B cell (primary cell): ENCODE data around the gene SIGLEC10. TPM values are rescaled to one million over a fixed set of nuclear protein-coding genes. Genes with fewer than 3 reads are reported as not detected.

Experiments
- ATAC-seq: fragments of 200-7000 bp; cut with Tn5 transposase; one replicate; pipeline ENCODE4 v1.10.0; 2021; ENCODE audit warnings: low read depth, mild to moderate bottlenecking, moderate number of reproducible peaks, moderate library complexity
- CTCF ChIA-PET: fragments of 350-600 bp; sonication (Branson Sonifier 250); formaldehyde crosslinking; loops from one replicate; lab custom pipeline; 2021; ENCODE audit warnings: antibody characterized with exemption, inconsistent platforms; lab: Charles Lee
- POLR2A ChIA-PET: fragments of 350-600 bp; sonication (Branson Sonifier 250); formaldehyde crosslinking; loops from one replicate; lab custom pipeline; 2021; ENCODE audit warnings: antibody characterized with exemption; lab: Charles Lee
- DNase-seq: peaks from one replicate; pipeline ENCODE4 v3.0.0; 2013
- H2AFZ ChIP-seq: 2 replicates; pipeline ENCODE4 v1.6.1; 2012; ENCODE audit warnings: mild to moderate bottlenecking, low read depth, low read length; ENCODE audit not compliant: insufficient read depth, poor library complexity, severe bottlenecking
- H3K27ac ChIP-seq, 2 donors: 1 replicate in 1 of 2; 2 replicates in 1 of 2; pipeline ENCODE4 v1.5.1; 2012 to 2013; ENCODE audit warnings: low read length in 2 of 2, mild to moderate bottlenecking in 2 of 2, moderate library complexity in 1 of 2
- H3K27me3 ChIP-seq, 4 experiments: fragments of 200-600 bp in 1 of 4; sonication (generic) in 1 of 4; replicated peaks in 1 of 4; 1 replicate in 2 of 4; 2 replicates in 2 of 4; pipeline versions ENCODE4 v1.6.1 to v1.7.0; 2013 to 2016; ENCODE audit warnings: low read length in 3 of 4, mild to moderate bottlenecking in 2 of 4, mixed read lengths in 1 of 4, moderate library complexity in 1 of 4; ENCODE audit not compliant: insufficient read depth in 4 of 4, control insufficient read depth in 3 of 4; ENCODE audit errors: control extremely low read depth in 1 of 4
- H3K36me3 ChIP-seq, 2 experiments: replicated peaks in 1 of 2; 1 replicate in 1 of 2; 2 replicates in 1 of 2; pipeline versions ENCODE4 v1.6.1 to v1.7.1; 2013; ENCODE audit warnings: low read length in 1 of 2; ENCODE audit not compliant: insufficient read depth in 2 of 2, control insufficient read depth in 1 of 2; ENCODE audit errors: control extremely low read depth in 1 of 2, extremely low read depth in 1 of 2
- H3K4me1 ChIP-seq, 2 donors: fragments of 200-600 bp in 1 of 2; sonication (generic) in 1 of 2; 1 replicate in 1 of 2; 2 replicates in 1 of 2; pipeline versions ENCODE4 v1.5.1 to v1.6.1; 2013 to 2017; ENCODE audit warnings: low read length in 2 of 2; ENCODE audit not compliant: control insufficient read depth in 2 of 2, insufficient read depth in 2 of 2
- H3K4me2 ChIP-seq: replicated peaks from 2 replicates; pipeline ENCODE3; 2012; ENCODE audit warnings: mild to moderate bottlenecking, low read depth, low read length; ENCODE audit not compliant: poor library complexity, severe bottlenecking
- H3K4me3 ChIP-seq, 5 experiments: fragments of 200-600 bp in 1 of 5; sonication (generic) in 1 of 5; 1 replicate in 3 of 5; 2 replicates in 2 of 5; pipeline versions ENCODE4 v1.5.1 to v1.7.0; 2011 to 2016; ENCODE audit warnings: low read length in 4 of 5, mild to moderate bottlenecking in 4 of 5, low read depth in 2 of 5, control low read depth in 1 of 5, moderate library complexity in 1 of 5; ENCODE audit not compliant: insufficient read depth in 1 of 5; ENCODE audit errors: control extremely low read depth in 1 of 5, extremely low read depth in 1 of 5
- H3K79me2 ChIP-seq: fragments of 200-600 bp; sonication (generic); one replicate; pipeline ENCODE4 v1.6.0; 2016; ENCODE audit warnings: low read length; ENCODE audit not compliant: control insufficient read depth, insufficient read depth
- H3K9ac ChIP-seq: fragments of 200-600 bp; sonication (generic); 2 replicates; pipeline ENCODE4 v1.6.1; 2017; ENCODE audit warnings: mild to moderate bottlenecking, low read length, moderate library complexity
- H3K9me3 ChIP-seq, 3 donors: one replicate each; pipeline versions ENCODE4 v1.6.1 to v1.7.1; 2013; ENCODE audit warnings: low read length in 2 of 3; ENCODE audit not compliant: control insufficient read depth in 2 of 3, insufficient read depth in 1 of 3; ENCODE audit errors: control extremely low read depth in 1 of 3
- H4K20me1 ChIP-seq: 2 replicates; pipeline ENCODE4 v1.6.0; 2012; ENCODE audit warnings: mild to moderate bottlenecking, low read length; ENCODE audit not compliant: insufficient read depth, control insufficient read depth, poor library complexity, severe bottlenecking
- H3K27ac Mint-ChIP-seq: one replicate; pipeline ENCODE4 v1.8.0; 2021; ENCODE audit warnings: mixed read lengths
- H3K27me3 Mint-ChIP-seq: one replicate; pipeline ENCODE4 v1.8.0; 2021; ENCODE audit warnings: mixed read lengths
- H3K4me1 Mint-ChIP-seq: one replicate; pipeline ENCODE4 v1.8.0; 2021; ENCODE audit warnings: mixed read lengths
- H3K4me3 Mint-ChIP-seq: one replicate; pipeline ENCODE4 v1.8.0; 2021; ENCODE audit warnings: mixed read lengths
- H3K9me3 Mint-ChIP-seq: one replicate; pipeline ENCODE4 v1.8.0; 2022; ENCODE audit warnings: mixed read lengths; ENCODE audit not compliant: insufficient read depth
- CTCF ChIP-seq: fragments of 200-600 bp; IDR thresholded peaks from one replicate; pipeline ENCODE4 v1.8.0; 2022; ENCODE audit warnings: antibody characterized with exemption, mild to moderate bottlenecking
- EZH2 ChIP-seq: IDR thresholded peaks from 2 replicates; pipeline ENCODE4 v1.6.1; 2012; ENCODE audit warnings: borderline replicate concordance, low read depth, mild to moderate bottlenecking, moderate library complexity, low read length; ENCODE audit not compliant: insufficient read depth, poor library complexity, severe bottlenecking
- WGBS: methylation state at CpG from one replicate; pipeline ENCODE4 v1.1.5; 2013; ENCODE audit warnings: missing lambda C conversion rate; ENCODE audit not compliant: insufficient coverage; 5-methylcytosine and 5-hydroxymethylcytosine counted together
- intact Hi-C: fragments of 100-400 bp; cut with micrococcal nuclease; formaldehyde crosslinking; loops from one replicate; pipeline ENCODE4 v1.10.0; 2022
- polyA plus RNA-seq: library from polyadenylated mRNA; depleted of rRNA; stranded (reverse); fragments of >200 nt; gene quantifications from 2 replicates; pipeline ENCODE4 v1.2.3, GENCODE V29; 2012
- total RNA-seq, 2 donors: library from RNA; stranded (reverse); fragments of 120-200 nt in 1 of 2; gene quantifications; 1 replicate in 1 of 2; 2 replicates in 1 of 2; pipeline versions ENCODE4 v1.2.3 to v1.2.4, GENCODE V29; 2013 to 2022

The SIGLEC10 gene
- total and polyA plus RNA-seq, 2 donors (not counting 1 experiment from before 2014, with no cell fraction given): 49.1 to 87.6 TPM

DNA sequence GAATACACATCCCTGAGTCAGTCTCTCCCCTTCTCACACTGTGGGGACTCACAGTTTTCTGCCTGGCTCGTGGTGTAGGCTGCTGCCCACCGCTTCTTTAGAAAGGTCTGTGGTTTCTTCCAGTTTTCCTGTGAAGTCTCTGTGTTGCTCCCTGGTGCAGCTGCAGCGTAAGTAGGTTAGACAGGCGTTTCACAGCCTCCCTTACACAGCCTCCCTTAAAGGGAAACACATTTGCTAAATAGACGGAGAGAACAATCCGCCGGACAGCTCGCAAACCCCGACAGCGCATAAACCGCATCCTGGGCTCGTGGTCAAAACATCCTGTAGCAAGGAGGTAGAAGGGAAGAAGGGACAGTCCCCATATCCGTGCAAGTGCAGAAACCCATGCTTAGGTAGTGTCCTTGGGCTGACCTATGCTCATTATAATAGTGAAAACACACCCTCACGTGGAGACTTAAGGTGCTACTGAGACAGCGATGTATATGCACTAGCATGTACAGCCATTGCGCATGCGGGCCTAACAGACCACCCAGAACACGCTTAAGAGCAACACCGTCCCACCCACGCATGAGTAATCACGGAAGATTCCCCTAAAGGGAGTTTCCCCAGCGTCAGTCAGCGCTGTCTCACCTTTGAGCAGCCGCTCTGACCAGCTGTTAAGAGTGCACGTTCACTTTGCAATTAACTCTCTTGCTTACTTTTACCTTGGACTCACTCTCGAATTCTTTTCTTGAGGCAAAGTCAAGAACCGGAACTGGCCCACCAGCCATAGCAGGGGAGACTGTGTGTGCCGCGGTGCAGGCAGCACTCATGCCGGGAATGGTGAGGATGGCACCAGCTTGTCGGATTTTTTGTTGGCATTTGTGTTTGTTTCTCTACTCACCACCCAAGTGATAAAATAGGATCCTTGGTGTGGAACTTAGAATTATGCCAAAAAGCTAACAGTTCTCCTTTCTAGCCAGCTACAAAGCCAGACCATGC is 24.3 kb upstream of the SIGLEC10 start:
- Mint-ChIP-seq H3K4me1 (peaks cover 32% of the 10 kb centered on the region), H3K4me3 (peak overlapping the region; percentile 71), H3K27me3 (peaks cover 20% of the 10 kb centered on the region), H3K9me3 (no peaks in the 10 kb centered on the region), H3K27ac (peak overlapping the region; percentile 83)
- WGBS: 12% methylated on average over 24 of the region's 31 CpGs
- Histone ChIP-seq H3K79me2 (no peaks in the 10 kb centered on the region), H4K20me1 (no peaks in the 10 kb centered on the region), H3K4me3 (peak overlapping the region; percentile 5 to 41 (median 37)), H2AFZ (peak overlapping the region; percentile 4), H3K4me2 (peak overlapping the region; percentile 60), H3K9me3 (peaks cover 0 to 5% (median 0%) of the 10 kb centered on the region in 3 donors), H3K9ac (peak overlapping the region; percentile 41), H3K4me1 (peaks cover 20 to 32% of the 10 kb centered on the region in 2 donors), H3K36me3 (no peaks in the 10 kb centered on the region), H3K27ac (peak overlapping the region; percentile 61 to 71), H3K27me3 (peaks cover 0 to 15% (median 3%) of the 10 kb centered on the region in 4 experiments)
- intact Hi-C loops: loop anchor here (1.0 kb wide), 4 partner anchors 24 to 74 kb away; partner anchors contain the start of gene SIGLEC10
- CTCF ChIA-PET: interaction anchor here (0.7 to 9.7 kb wide), 12 partner anchors 14 to 273 kb away, joined by 3 to 112 read pairs (median 8); partner anchors contain the start of genes SIGLEC10 and VSIG10L
- TF ChIP-seq CTCF (peak; percentile 22), EZH2 (no peak)
- peak; percentile 89 for ATAC-seq
- peak; percentile 88 for DNase-seq
- POLR2A ChIA-PET: interaction anchor here (0.5 to 1.0 kb wide), 3 partner anchors 24 to 45 kb away, joined by 3 read pairs; partner anchors contain the start of gene SIGLEC10
